Liver (tissue), 9 donors: ENCODE results near the gene GPALPP1. TPM values are rescaled to one million over a fixed set of nuclear protein-coding genes. Genes with fewer than 3 reads are reported as not detected.

ENCODE experiments used
- DNase-seq: peaks from one replicate; pipeline ENCODE4 v3.0.0-alpha.2; 2017; ENCODE audit warnings: low spot score
- H3K27ac ChIP-seq, 2 donors: one replicate each; pipeline ENCODE4 v1.7.0; 2013; ENCODE audit warnings: inconsistent platforms in 2 of 2, low read length in 2 of 2, control low read depth in 1 of 2, low read depth in 1 of 2, mild to moderate bottlenecking in 1 of 2
- H3K27me3 ChIP-seq, 4 donors: one replicate each; pipeline versions ENCODE4 v1.6.1 to v1.7.0; 2013; ENCODE audit warnings: low read length in 3 of 4, inconsistent platforms in 1 of 4, mild to moderate bottlenecking in 1 of 4, moderate library complexity in 1 of 4; ENCODE audit not compliant: control insufficient read depth in 4 of 4, insufficient read depth in 4 of 4
- H3K36me3 ChIP-seq, 4 donors: one replicate each; pipeline versions ENCODE4 v1.6.1 to v1.7.0; 2013; ENCODE audit warnings: low read length in 3 of 4, mild to moderate bottlenecking in 3 of 4, low read depth in 1 of 4, moderate library complexity in 1 of 4; ENCODE audit not compliant: control insufficient read depth in 4 of 4, insufficient read depth in 3 of 4
- H3K4me1 ChIP-seq, 4 donors: one replicate each; pipeline versions ENCODE4 v1.6.1 to v1.7.0; 2013; ENCODE audit warnings: low read length in 3 of 4, mild to moderate bottlenecking in 3 of 4, moderate library complexity in 1 of 4; ENCODE audit not compliant: control insufficient read depth in 4 of 4, insufficient read depth in 4 of 4
- H3K4me3 ChIP-seq, 3 donors: one replicate each; pipeline versions ENCODE4 v1.6.1 to v1.7.0; 2013; ENCODE audit warnings: low read length in 3 of 3, control low read depth in 1 of 3, low read depth in 1 of 3, mild to moderate bottlenecking in 1 of 3
- H3K9ac ChIP-seq, 2 donors: one replicate each; pipeline ENCODE4 v1.7.0; 2013; ENCODE audit warnings: low read length in 2 of 2, mild to moderate bottlenecking in 2 of 2, moderate library complexity in 2 of 2, control low read depth in 1 of 2, low read depth in 1 of 2
- H3K9me3 ChIP-seq, 4 donors: one replicate each; pipeline versions ENCODE4 v1.6.1 to v1.7.0; 2013; ENCODE audit warnings: low read length in 3 of 4; ENCODE audit not compliant: control insufficient read depth in 4 of 4
- EGR1 ChIP-seq, 2 donors: IDR thresholded peaks; 2 replicates each; pipeline ENCODE4 v1.6.1; 2016 to 2018; ENCODE audit warnings: antibody characterized with exemption in 2 of 2, low read depth in 2 of 2
- FOXA1 ChIP-seq: IDR thresholded peaks from 2 replicates; pipeline ENCODE4 v1.6.1; 2016; ENCODE audit warnings: antibody characterized with exemption
- FOXA2 ChIP-seq: IDR thresholded peaks from 2 replicates; pipeline ENCODE4 v1.6.1; 2016; ENCODE audit warnings: antibody characterized with exemption
- GABPA ChIP-seq, 2 donors: IDR thresholded peaks in 1 of 2; conservative IDR thresholded peaks in 1 of 2; 2 replicates each; pipeline ENCODE4 v1.6.1; 2016; ENCODE audit warnings: antibody characterized with exemption in 2 of 2, mild to moderate bottlenecking in 1 of 2, moderate library complexity in 1 of 2
- HNF4G ChIP-seq: IDR thresholded peaks from 2 replicates; pipeline ENCODE4 v1.6.1; 2016; ENCODE audit warnings: antibody characterized with exemption
- JUND ChIP-seq, 2 donors: IDR thresholded peaks; 2 replicates each; pipeline ENCODE4 v1.6.1; 2016; ENCODE audit warnings: antibody characterized with exemption in 2 of 2
- MAX ChIP-seq: IDR thresholded peaks from 2 replicates; pipeline ENCODE4 v1.6.1; 2016; ENCODE audit warnings: antibody characterized with exemption
- NR2F2 ChIP-seq: IDR thresholded peaks from 2 replicates; pipeline ENCODE4 v1.6.1; 2016; ENCODE audit warnings: antibody characterized with exemption
- RAD21 ChIP-seq, 2 donors: IDR thresholded peaks; 2 replicates each; pipeline ENCODE4 v1.6.1; 2016; ENCODE audit warnings: antibody characterized with exemption in 2 of 2, mild to moderate bottlenecking in 2 of 2
- RXRA ChIP-seq, 2 donors: IDR thresholded peaks; 2 replicates each; pipeline ENCODE4 v1.6.1; 2017 to 2018; ENCODE audit warnings: antibody characterized with exemption in 2 of 2, mild to moderate bottlenecking in 1 of 2
- SP1 ChIP-seq: IDR thresholded peaks from 2 replicates; pipeline ENCODE4 v1.6.1; 2018; ENCODE audit warnings: antibody characterized with exemption, mild to moderate bottlenecking
- TAF1 ChIP-seq: conservative IDR thresholded peaks from 2 replicates; pipeline ENCODE4 v1.6.1; 2016; ENCODE audit warnings: antibody characterized with exemption, mild to moderate bottlenecking
- YY1 ChIP-seq: IDR thresholded peaks from 2 replicates; pipeline ENCODE4 v1.6.1; 2016; ENCODE audit warnings: antibody characterized with exemption, mild to moderate bottlenecking
- WGBS: extraction: QIAGEN DNeasy Blood & Tissue Kit; methylation state at CpG from one replicate; pipeline ENCODE4 v1.1.7; 2013; 5-methylcytosine and 5-hydroxymethylcytosine counted together
- polyA plus RNA-seq, 2 donors: library from polyadenylated mRNA; stranded (reverse) in 1 of 2; unstranded in 1 of 2; fragments of 200-250 nt in 1 of 2; fragments of >200 nt in 1 of 2; fragmentation: Nextera tagmentation in 1 of 2; extraction: Ambion mirVana in 1 of 2; gene quantifications; one replicate each; pipeline versions ENCODE4 v1.2.1 to v1.2.3, GENCODE V29; 2013 to 2015
- total RNA-seq, 2 donors: library from RNA; depleted of rRNA; stranded (reverse); fragments of >200 nt; gene quantifications; one replicate each; pipeline ENCODE4 v1.2.3, GENCODE V29; 2014
- TF ChIP-seq, protein P1 (sequence below): IDR thresholded peaks from 2 replicates; pipeline ENCODE4 v1.6.1; 2016; ENCODE audit warnings: antibody characterized with exemption
- TF ChIP-seq, protein P2 (sequence below): IDR thresholded peaks from 2 replicates; pipeline ENCODE4 v1.6.1; 2016; ENCODE audit warnings: antibody characterized with exemption, mild to moderate bottlenecking
- TF ChIP-seq, protein P3 (sequence below): IDR thresholded peaks from 2 replicates; pipeline ENCODE4 v1.6.1; 2016; ENCODE audit warnings: antibody characterized with exemption
- TF ChIP-seq, protein P4 (sequence below): fragments of 150-350 bp; IDR thresholded peaks from 2 replicates; pipeline ENCODE4 v1.5.1; 2017; ENCODE audit warnings: improper control_type of control experiment, low read depth, low read length; ENCODE audit not compliant: missing input control
- donor health status: healthy.
- donor health status: healthy.
- donor health status: healthy.
- donor health status: healthy.
- donor health status: healthy.

Gene GPALPP1
- total and polyA plus RNA-seq, 4 donors, result 4.7 to 15.7 (median 10.0) TPM

DNA sequence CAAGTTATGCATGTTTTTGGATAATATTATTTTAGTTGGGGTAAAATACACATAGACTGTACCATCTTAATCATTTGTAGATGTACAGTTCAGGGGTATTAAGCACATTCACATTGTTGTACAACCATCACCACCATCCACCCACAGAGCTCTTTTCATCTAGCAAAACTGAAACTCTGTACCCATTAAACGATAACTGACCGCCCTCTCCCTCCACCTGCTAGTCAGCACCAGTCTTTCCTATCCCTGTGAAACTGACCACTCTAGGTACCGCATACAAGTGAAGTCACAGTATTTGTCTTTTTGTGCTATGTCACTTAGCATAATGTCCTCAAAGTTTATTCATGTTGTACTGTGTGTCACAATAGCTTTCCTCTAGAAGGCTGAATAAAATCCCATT lies 70.7 kb downstream of the GPALPP1 start:
- Histone ChIP-seq H3K36me3 (no peaks in the 10 kb centered on the region), H3K4me1 (no peaks in the 10 kb centered on the region), H3K9me3 (no peaks in the 10 kb centered on the region), H3K9ac (no peak overlapping the region), H3K4me3 (no peak overlapping the region), H3K27ac (no peak overlapping the region), H3K27me3 (no peaks in the 10 kb centered on the region)
- DNase-seq, result no peak
- 90% methylated on average over 3 of the region's 3 CpGs for WGBS
- TF ChIP-seq FOXA2 (no peak), SP1 (no peak), FOXA1 (no peak), TAF1 (no peak), YY1 (no peak), JUND (IDR thresholded peaks at IDR 0.05) (no peak), GABPA (IDR thresholded peaks at IDR 0.05 in 1 of 2, conservative IDR thresholded peaks at IDR 0.05 in 1 of 2) (no peak), NR2F2 (no peak), RAD21 (IDR thresholded peaks at IDR 0.05) (no peak), HNF4G (no peak), MAX (no peak), EGR1 (IDR thresholded peaks at IDR 0.05; ENCODE audit: low read depth in 2 of 2) (no peak), RXRA (IDR thresholded peaks at IDR 0.05) (no peak)
- TF ChIP-seq, protein P1, sequence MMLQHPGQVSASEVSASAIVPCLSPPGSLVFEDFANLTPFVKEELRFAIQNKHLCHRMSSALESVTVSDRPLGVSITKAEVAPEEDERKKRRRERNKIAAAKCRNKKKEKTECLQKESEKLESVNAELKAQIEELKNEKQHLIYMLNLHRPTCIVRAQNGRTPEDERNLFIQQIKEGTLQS, result no peak
- TF ChIP-seq, protein P2, sequence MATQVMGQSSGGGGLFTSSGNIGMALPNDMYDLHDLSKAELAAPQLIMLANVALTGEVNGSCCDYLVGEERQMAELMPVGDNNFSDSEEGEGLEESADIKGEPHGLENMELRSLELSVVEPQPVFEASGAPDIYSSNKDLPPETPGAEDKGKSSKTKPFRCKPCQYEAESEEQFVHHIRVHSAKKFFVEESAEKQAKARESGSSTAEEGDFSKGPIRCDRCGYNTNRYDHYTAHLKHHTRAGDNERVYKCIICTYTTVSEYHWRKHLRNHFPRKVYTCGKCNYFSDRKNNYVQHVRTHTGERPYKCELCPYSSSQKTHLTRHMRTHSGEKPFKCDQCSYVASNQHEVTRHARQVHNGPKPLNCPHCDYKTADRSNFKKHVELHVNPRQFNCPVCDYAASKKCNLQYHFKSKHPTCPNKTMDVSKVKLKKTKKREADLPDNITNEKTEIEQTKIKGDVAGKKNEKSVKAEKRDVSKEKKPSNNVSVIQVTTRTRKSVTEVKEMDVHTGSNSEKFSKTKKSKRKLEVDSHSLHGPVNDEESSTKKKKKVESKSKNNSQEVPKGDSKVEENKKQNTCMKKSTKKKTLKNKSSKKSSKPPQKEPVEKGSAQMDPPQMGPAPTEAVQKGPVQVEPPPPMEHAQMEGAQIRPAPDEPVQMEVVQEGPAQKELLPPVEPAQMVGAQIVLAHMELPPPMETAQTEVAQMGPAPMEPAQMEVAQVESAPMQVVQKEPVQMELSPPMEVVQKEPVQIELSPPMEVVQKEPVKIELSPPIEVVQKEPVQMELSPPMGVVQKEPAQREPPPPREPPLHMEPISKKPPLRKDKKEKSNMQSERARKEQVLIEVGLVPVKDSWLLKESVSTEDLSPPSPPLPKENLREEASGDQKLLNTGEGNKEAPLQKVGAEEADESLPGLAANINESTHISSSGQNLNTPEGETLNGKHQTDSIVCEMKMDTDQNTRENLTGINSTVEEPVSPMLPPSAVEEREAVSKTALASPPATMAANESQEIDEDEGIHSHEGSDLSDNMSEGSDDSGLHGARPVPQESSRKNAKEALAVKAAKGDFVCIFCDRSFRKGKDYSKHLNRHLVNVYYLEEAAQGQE, result no peak
- TF ChIP-seq, protein P3, sequence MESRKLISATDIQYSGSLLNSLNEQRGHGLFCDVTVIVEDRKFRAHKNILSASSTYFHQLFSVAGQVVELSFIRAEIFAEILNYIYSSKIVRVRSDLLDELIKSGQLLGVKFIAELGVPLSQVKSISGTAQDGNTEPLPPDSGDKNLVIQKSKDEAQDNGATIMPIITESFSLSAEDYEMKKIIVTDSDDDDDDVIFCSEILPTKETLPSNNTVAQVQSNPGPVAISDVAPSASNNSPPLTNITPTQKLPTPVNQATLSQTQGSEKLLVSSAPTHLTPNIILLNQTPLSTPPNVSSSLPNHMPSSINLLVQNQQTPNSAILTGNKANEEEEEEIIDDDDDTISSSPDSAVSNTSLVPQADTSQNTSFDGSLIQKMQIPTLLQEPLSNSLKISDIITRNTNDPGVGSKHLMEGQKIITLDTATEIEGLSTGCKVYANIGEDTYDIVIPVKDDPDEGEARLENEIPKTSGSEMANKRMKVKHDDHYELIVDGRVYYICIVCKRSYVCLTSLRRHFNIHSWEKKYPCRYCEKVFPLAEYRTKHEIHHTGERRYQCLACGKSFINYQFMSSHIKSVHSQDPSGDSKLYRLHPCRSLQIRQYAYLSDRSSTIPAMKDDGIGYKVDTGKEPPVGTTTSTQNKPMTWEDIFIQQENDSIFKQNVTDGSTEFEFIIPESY, result no peak
- TF ChIP-seq, protein P4, sequence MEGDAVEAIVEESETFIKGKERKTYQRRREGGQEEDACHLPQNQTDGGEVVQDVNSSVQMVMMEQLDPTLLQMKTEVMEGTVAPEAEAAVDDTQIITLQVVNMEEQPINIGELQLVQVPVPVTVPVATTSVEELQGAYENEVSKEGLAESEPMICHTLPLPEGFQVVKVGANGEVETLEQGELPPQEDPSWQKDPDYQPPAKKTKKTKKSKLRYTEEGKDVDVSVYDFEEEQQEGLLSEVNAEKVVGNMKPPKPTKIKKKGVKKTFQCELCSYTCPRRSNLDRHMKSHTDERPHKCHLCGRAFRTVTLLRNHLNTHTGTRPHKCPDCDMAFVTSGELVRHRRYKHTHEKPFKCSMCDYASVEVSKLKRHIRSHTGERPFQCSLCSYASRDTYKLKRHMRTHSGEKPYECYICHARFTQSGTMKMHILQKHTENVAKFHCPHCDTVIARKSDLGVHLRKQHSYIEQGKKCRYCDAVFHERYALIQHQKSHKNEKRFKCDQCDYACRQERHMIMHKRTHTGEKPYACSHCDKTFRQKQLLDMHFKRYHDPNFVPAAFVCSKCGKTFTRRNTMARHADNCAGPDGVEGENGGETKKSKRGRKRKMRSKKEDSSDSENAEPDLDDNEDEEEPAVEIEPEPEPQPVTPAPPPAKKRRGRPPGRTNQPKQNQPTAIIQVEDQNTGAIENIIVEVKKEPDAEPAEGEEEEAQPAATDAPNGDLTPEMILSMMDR, result no peak
